Left ventricle myocardium inferior (tissue), 1 donor: Measurements from ENCODE around the gene RARB. TPM values are rescaled to one million over a fixed set of nuclear protein-coding genes. Genes with fewer than 3 reads are reported as not detected.

Source experiments
- DNase-seq: peaks from one replicate; pipeline ENCODE4 v3.0.0-alpha.2; 2020
- H3K27ac ChIP-seq: fragments of 200-600 bp; replicated peaks from 2 replicates; pipeline ENCODE4 v1.8.0; 2021
- H3K27me3 ChIP-seq: fragments of 200-600 bp; 2 replicates; pipeline ENCODE4 v1.8.0; 2021; ENCODE audit warnings: low read depth
- H3K36me3 ChIP-seq: fragments of 200-600 bp; 2 replicates; pipeline ENCODE4 v1.8.0; 2021
- H3K4me1 ChIP-seq: fragments of 200-600 bp; 2 replicates; pipeline ENCODE4 v1.8.0; 2021
- H3K4me3 ChIP-seq: fragments of 200-600 bp; 2 replicates; pipeline ENCODE4 v1.8.0; 2021; ENCODE audit warnings: mild to moderate bottlenecking, moderate library complexity
- H3K9me3 ChIP-seq: fragments of 200-600 bp; replicated peaks from 2 replicates; pipeline ENCODE4 v1.8.0; 2021
- intact Hi-C: fragments of 100-400 bp; cut with micrococcal nuclease; formaldehyde crosslinking; loops from one replicate; pipeline ENCODE4 v1.11.0; 2022
- total RNA-seq: library from RNA; stranded (reverse); fragmentation: NEBNext Ultra II Directional; extraction: Animal tissue kit (Norgen Biotek cat#: 25700); gene quantifications from one replicate; pipeline ENCODE4 v1.2.1, GENCODE V29; 2021
- TF ChIP-seq, protein P1 (sequence below): fragments of 200-600 bp; IDR thresholded peaks from 2 replicates; pipeline ENCODE4 v1.8.0; 2021; ENCODE audit warnings: antibody characterized with exemption, mild to moderate bottlenecking, borderline replicate concordance
- donor health status: DM: no; HTN: yes; CAD: no; lungs with severe emphysema.

RARB gene
- total RNA-seq, 1 donor from 2014 or later, result 15.6 TPM

- intact Hi-C loops, result no loop called here
- peaks cover 72% of the 10 kb centered on the region for H3K4me1 ChIP-seq
- H3K27me3 ChIP-seq, result no peaks in the 10 kb centered on the region
- TF ChIP-seq, protein P1, sequence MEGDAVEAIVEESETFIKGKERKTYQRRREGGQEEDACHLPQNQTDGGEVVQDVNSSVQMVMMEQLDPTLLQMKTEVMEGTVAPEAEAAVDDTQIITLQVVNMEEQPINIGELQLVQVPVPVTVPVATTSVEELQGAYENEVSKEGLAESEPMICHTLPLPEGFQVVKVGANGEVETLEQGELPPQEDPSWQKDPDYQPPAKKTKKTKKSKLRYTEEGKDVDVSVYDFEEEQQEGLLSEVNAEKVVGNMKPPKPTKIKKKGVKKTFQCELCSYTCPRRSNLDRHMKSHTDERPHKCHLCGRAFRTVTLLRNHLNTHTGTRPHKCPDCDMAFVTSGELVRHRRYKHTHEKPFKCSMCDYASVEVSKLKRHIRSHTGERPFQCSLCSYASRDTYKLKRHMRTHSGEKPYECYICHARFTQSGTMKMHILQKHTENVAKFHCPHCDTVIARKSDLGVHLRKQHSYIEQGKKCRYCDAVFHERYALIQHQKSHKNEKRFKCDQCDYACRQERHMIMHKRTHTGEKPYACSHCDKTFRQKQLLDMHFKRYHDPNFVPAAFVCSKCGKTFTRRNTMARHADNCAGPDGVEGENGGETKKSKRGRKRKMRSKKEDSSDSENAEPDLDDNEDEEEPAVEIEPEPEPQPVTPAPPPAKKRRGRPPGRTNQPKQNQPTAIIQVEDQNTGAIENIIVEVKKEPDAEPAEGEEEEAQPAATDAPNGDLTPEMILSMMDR, result no peak
- no peaks in the 10 kb centered on the region for H3K9me3 ChIP-seq
- no peak for DNase-seq
- peak overlapping the region; percentile 2 for H3K27ac ChIP-seq
- peaks cover 17% of the 10 kb centered on the region for H3K36me3 ChIP-seq
- H3K4me3 ChIP-seq, result no peak overlapping the region
Measured at GRCh38 chr3:25463836-25464418, 35.9 kb downstream of the RARB start.

- intact Hi-C loops, result no loop called here
- Histone ChIP-seq H3K9me3 (no peaks in the 10 kb centered on the region), H3K4me3 (no peak overlapping the region), H3K27me3 (no peaks in the 10 kb centered on the region), H3K27ac (peak overlapping the region; percentile 45), H3K36me3 (peaks cover 17% of the 10 kb centered on the region), H3K4me1 (peaks cover 74% of the 10 kb centered on the region)
- TF ChIP-seq, protein P1, result no peak
- DNase-seq, result no peak
Measured at GRCh38 chr3:25465266-25465860, 37.3 kb downstream of the RARB start.

GRCh38 chr3:25468866-25469319, 40.8 kb downstream of the RARB start:
- H3K27ac ChIP-seq, result no peak overlapping the region
- H3K27me3 ChIP-seq, result no peaks in the 10 kb centered on the region
- TF ChIP-seq, protein P1, result peak; percentile 66
- no peaks in the 10 kb centered on the region for H3K9me3 ChIP-seq
- H3K4me1 ChIP-seq, result peaks cover 81% of the 10 kb centered on the region
- intact Hi-C loops, result no loop called here
- H3K4me3 ChIP-seq, result peak overlapping the region; percentile 20
- H3K36me3 ChIP-seq, result no peaks in the 10 kb centered on the region
- peak; percentile 73 for DNase-seq

- H3K4me1 ChIP-seq, result peaks cover 81% of the 10 kb centered on the region
- peak; percentile 41 for DNase-seq
- H3K36me3 ChIP-seq, result no peaks in the 10 kb centered on the region
- intact Hi-C loops, result no loop called here
- H3K27ac ChIP-seq, result no peak overlapping the region
- H3K4me3 ChIP-seq, result peak overlapping the region; percentile 20
- TF ChIP-seq, protein P1, result no peak
- H3K27me3 ChIP-seq, result no peaks in the 10 kb centered on the region
- H3K9me3 ChIP-seq, result no peaks in the 10 kb centered on the region
Measured at GRCh38 chr3:25469558-25469957, 41.5 kb downstream of the RARB start.

DNA sequence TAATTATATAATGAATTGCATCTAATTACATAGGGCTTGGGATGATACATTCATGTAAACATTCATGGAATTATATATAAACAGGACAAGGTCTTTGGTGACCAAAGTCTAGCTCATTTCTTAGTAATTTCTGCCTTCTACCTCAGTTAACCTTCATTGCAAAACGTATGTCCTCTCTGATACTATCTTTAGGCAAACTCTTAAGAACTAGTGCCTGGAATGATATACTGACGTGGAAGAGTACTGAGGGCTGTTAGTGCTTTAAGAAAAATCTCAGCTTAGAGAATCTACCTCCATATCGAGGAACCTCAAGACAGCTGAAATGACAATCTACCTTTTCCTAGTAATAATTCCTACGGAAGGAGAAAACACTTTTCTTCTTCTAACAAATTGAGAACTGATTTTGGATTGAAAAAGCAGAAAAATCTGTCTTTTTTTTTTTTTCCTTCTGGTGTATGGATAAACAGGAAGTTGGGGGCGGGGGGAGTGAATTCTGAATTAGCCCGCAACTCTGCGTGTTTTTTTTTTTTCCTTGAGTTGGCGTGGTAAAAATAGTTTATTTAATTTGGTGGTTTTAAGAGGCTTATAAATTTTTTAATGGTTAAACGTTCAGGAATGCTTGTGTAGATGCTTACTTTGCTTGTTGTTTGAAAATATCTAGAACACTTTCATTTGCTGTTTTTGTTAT, 43.2 kb downstream of the RARB start:
- H3K4me3 ChIP-seq, result peak overlapping the region; percentile 48
- H3K9me3 ChIP-seq, result no peaks in the 10 kb centered on the region
- H3K4me1 ChIP-seq, result peaks cover 84% of the 10 kb centered on the region
- H3K36me3 ChIP-seq, result no peaks in the 10 kb centered on the region
- no peak overlapping the region for H3K27ac ChIP-seq
- intact Hi-C loops, result no loop called here
- TF ChIP-seq, protein P1, result no peak
- peak; percentile 19 for DNase-seq
- H3K27me3 ChIP-seq, result no peaks in the 10 kb centered on the region
